Panc1 (cell line): Measurements from ENCODE around the gene EVI2A. TPM values are rescaled to one million over a fixed set of nuclear protein-coding genes. Genes with fewer than 3 reads are reported as not detected.

Source experiments
- ATAC-seq: fragments of 200-7000 bp; cut with Tn5 transposase; 2 replicates; pipeline ENCODE4 v1.9.1; 2020; ENCODE audit warnings: mild to moderate bottlenecking, moderate library complexity
- BruUV-seq: library from RNA; stranded (reverse); fragments of 400-500 nt; replicated peaks from 2 replicates; lab custom pipeline; 2021; lab: Mats Ljungman, UMichigan
- CTCF ChIA-PET: fragments of 300-600 bp; sonication (Branson Sonifier 250); formaldehyde crosslinking; loops from one replicate; lab custom pipeline; 2022; ENCODE audit warnings: antibody characterized with exemption; lab: Charles Lee
- POLR2A ChIA-PET: fragments of 300-600 bp; sonication (Branson Sonifier 250); formaldehyde crosslinking; loops from one replicate; lab custom pipeline; 2022; ENCODE audit warnings: antibody characterized with exemption; lab: Charles Lee
- DNase-seq: peaks from one replicate; pipeline ENCODE4 v3.0.0-alpha.2; 2010; ENCODE audit warnings: low read depth, low spot score
- H3K27ac ChIP-seq: 2 replicates; pipeline ENCODE4 v1.5.1; 2011; ENCODE audit warnings: mild to moderate bottlenecking, low read length, inconsistent platforms
- H3K27me3 ChIP-seq: fragments of 200-500 bp; sonication (Bioruptor generic); 2 replicates; pipeline ENCODE4 v1.6.0; 2014; ENCODE audit warnings: low read length, inconsistent platforms; ENCODE audit not compliant: control insufficient read depth, insufficient read depth
- H3K36me3 ChIP-seq: fragments of 200-500 bp; sonication (Bioruptor generic); 2 replicates; pipeline ENCODE4 v1.5.1; 2014; ENCODE audit warnings: inconsistent platforms, mild to moderate bottlenecking, low read length, moderate library complexity; ENCODE audit not compliant: control insufficient read depth, insufficient read depth
- H3K4me1 ChIP-seq: 2 replicates; pipeline ENCODE4 v1.5.1; 2011; ENCODE audit warnings: inconsistent platforms, mild to moderate bottlenecking, low read length, moderate library complexity; ENCODE audit not compliant: control insufficient read depth, insufficient read depth
- H3K4me3 ChIP-seq, 2 experiments: 2 replicates each; pipeline ENCODE4 v1.5.1; 2011 to 2012; ENCODE audit warnings: low read depth in 2 of 2, low read length in 2 of 2, mild to moderate bottlenecking in 2 of 2, inconsistent platforms in 1 of 2, moderate library complexity in 1 of 2
- H3K9me3 ChIP-seq: fragments of 200-500 bp; sonication (Bioruptor generic); 2 replicates; pipeline ENCODE4 v1.5.1; 2014; ENCODE audit warnings: low read depth, mild to moderate bottlenecking, inconsistent platforms, low read length, moderate library complexity; ENCODE audit not compliant: control insufficient read depth, insufficient read depth
- CTCF ChIP-seq: fragments of 450-650 bp; IDR thresholded peaks from 2 replicates; pipeline ENCODE4 v1.5.1; 2017; ENCODE audit warnings: mild to moderate bottlenecking
- POLR2AphosphoS5 ChIP-seq: IDR thresholded peaks from 2 replicates; pipeline ENCODE4 v1.6.1; 2012; ENCODE audit warnings: mild to moderate bottlenecking, low read depth, low read length, moderate library complexity
- REST ChIP-seq, 2 experiments: IDR thresholded peaks; 2 replicates each; pipeline ENCODE4 v1.6.1; 2011 to 2012; ENCODE audit warnings: low read depth in 2 of 2, control low read depth in 1 of 2, low read length in 1 of 2, mild to moderate bottlenecking in 1 of 2, moderate library complexity in 1 of 2; ENCODE audit not compliant: insufficient read depth in 1 of 2
- SIN3A ChIP-seq: IDR thresholded peaks from 2 replicates; pipeline ENCODE4 v1.6.1; 2012; ENCODE audit warnings: low read depth, mild to moderate bottlenecking, low read length, moderate library complexity, borderline replicate concordance; ENCODE audit not compliant: insufficient read depth
- TCF7L2 ChIP-seq: IDR thresholded peaks from 2 replicates; pipeline ENCODE4 v1.6.1; 2011; ENCODE audit warnings: mild to moderate bottlenecking, low read depth, low read length, inconsistent platforms
- in situ Hi-C: cut with HindIII; loops from 2 replicates; pipeline ENCODE4 v1.10.0; 2016; ENCODE audit warnings: low sequenced_read_pairs, low pct_unique_long_range_greater_than_20kb
- intact Hi-C: fragments of 100-400 bp; cut with micrococcal nuclease; formaldehyde crosslinking; loops from one replicate; pipeline ENCODE4 v1.10.0; 2022; ENCODE audit not compliant: unreplicated experiment
- total RNA-seq: library from RNA; stranded (reverse); gene quantifications from one replicate; pipeline ENCODE4 v1.2.1, GENCODE V29; 2021; ENCODE audit not compliant: unreplicated experiment

EVI2A gene
- total RNA-seq, 1 experiment from 2014 or later: not detected

DNA sequence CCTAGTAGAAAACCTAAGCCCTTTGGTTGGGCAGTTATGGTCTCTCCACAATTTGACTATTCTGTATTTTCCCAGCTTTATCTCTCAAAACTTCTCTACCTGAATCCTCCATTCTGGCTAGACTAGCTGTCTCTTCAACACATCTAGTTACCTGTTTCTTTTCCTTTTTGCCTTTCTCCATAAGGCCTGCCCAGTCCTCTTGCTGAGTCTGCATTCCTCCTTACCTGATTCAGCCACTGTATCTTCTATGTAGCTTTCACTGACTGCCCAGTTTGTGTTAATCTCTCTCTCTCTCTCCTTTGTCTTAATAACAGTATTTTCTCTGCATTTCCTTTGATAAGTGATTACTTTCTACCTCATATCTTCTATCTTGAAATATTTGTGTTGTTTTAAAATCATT lies 2.1 kb upstream of the EVI2A start:
- Histone ChIP-seq H3K4me3 (no peak overlapping the region), H3K4me1 (no peaks in the 10 kb centered on the region), H3K36me3 (peaks cover 9% of the 10 kb centered on the region), H3K27me3 (no peaks in the 10 kb centered on the region), H3K9me3 (no peaks in the 10 kb centered on the region), H3K27ac (no peak overlapping the region)
- BruUV-seq: no TSS peak
- intact Hi-C loops: no loop called here
- in situ Hi-C loops: no loop called here
- DNase-seq: no peak
- no peak for ATAC-seq
- CTCF ChIA-PET: no interaction called here
- POLR2A ChIA-PET: no interaction called here
- no peak for TF ChIP-seq CTCF
- no peak for TF ChIP-seq SIN3A
- TF ChIP-seq POLR2AphosphoS5: no peak
- TF ChIP-seq TCF7L2: no peak
- no peak for TF ChIP-seq REST (IDR thresholded peaks at IDR 0.05; ENCODE audit: insufficient read depth in 1 of 2, low read depth in 2 of 2, low read length in 1 of 2)

GRCh38 chr17:31321966-31322365 lies 544 bp upstream of the EVI2A start:
- no peaks in the 10 kb centered on the region for H3K36me3 ChIP-seq
- ChIA-PET CTCF (no interaction called here), POLR2A (no interaction called here)
- H3K4me3 ChIP-seq: no peak overlapping the region
- H3K27ac ChIP-seq: no peak overlapping the region
- in situ Hi-C loops (no loop called here), intact Hi-C loops (no loop called here)
- BruUV-seq: no TSS peak
- ATAC-seq: no peak
- no peak for TF ChIP-seq CTCF
- no peak for TF ChIP-seq REST (IDR thresholded peaks at IDR 0.05; ENCODE audit: insufficient read depth in 1 of 2, low read depth in 2 of 2, low read length in 1 of 2)
- TF ChIP-seq POLR2AphosphoS5: no peak
- TF ChIP-seq SIN3A: no peak
- TF ChIP-seq TCF7L2: no peak
- no peaks in the 10 kb centered on the region for H3K4me1 ChIP-seq
- DNase-seq: no peak
- H3K9me3 ChIP-seq: no peaks in the 10 kb centered on the region
- no peaks in the 10 kb centered on the region for H3K27me3 ChIP-seq
